Stimulated activated CD4-positive, alpha-beta T cell treated with anti-CD3 and anti-CD28 coated beads, Interleukin-15, amount 100 ng/mL, for 1 hour (primary cell): ENCODE results near the gene TRMT11.

Experiments
- DNase-seq, 2 donors: peaks; one replicate each; pipeline ENCODE4 v3.0.0-alpha.2; 2020; ENCODE audit warnings: low read depth in 1 of 2, low spot score in 1 of 2

TRMT11 gene

DNA sequence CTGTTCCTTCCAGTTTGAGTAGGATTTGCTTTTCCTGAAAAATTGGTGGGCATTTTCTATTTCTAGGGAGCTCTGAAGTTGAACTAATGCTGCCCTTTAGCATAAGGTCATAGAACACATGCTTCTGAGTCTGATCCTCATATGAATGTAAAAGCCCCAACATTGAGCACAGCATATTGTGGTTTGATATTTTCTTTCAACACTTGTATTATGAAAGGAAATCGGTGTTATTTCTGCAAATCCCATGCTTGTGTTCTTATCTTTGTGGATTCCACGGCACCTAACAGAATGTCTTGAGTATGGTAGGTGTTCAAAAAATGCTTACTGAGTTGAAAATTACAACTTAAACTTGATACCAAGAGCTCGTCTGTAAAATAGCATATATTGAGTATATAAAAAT, 85.8 kb downstream of the TRMT11 start:
- no peak for DNase-seq

DNA sequence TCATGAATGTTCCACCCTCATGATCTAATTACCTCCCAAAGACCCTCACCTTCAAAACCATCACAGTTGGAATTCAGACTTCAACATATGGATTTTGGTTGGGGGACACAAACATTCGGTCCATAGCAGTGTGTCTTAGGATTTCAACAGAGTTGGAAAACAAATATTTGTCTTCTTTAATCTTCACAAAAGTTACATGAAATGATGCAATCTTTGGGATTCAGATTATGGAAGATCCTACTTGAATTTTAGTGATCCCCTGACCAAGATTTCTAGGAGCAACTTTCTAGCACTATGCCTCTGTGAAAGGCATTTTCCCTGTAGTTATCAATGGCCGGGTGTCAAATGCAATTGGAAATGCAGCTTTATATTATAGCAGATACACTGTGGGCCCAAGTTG, 86.5 kb downstream of the TRMT11 start:
- DNase-seq, result no peak

DNA sequence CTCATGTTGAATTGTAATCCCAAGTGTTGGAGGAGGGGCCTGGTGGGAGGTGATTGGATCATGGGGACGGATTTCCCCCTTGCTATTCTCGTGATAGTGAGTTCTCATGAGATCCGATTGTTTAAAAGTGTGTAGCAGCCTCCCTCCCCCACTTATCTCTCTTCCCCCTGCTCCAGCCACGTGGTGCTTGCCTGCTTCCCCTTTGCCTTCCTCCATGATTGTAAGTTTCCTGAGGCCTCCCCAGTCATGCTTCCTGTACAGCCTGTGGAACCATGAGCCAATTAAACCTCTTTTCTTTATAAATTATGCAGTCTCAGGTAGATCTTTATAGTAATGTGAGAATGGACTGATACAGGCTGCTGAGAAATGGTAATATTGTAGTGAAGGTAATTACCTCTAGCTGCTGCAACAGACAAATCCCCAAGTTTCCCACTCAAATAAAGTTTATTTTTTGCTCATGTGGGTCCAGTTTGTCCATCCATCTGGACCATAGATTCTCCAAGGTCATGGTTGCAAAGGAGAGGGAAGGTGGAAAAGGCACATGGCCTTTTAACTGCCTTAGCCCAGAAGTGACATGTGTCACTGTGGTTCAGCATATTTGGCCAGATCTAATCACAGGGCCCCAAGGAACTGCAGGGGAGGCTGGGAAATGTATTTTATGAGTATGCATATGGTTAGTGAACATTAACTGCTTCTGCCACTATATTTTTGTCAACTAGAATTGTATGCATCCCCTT, 89.2 kb downstream of the TRMT11 start:
- DNase-seq, result no peak

DNA sequence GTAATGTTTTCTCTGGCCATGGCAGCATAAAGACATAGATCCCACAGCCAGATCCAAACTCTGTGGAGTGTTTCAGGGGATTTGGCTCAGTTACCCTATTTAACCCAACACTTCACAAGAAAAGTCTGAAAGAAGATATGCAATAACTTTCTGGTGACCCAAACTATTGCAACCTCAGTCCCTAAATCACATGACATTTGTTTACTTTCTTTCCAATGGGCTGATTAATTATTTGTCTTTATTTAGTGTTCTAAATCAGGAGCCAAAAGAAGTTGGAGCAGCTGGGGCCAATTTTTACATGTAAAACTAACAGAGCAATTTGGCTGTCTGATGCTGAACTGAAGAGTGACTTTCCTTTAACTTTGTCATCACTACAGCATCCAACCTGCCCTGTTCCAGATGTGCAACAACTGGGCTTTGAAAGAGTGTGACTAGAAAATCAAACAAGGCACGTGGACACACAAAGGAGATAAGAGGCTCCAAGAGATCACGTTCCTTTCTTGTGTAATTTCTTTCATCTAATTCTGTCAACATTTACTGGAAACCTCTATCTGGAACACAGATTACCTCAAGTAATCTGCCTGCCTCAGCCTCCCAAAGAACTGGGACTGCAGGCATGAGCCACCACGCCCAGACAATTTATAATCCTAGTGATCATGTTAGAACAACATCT, 90.8 kb downstream of the TRMT11 start:
- no peak for DNase-seq

DNA sequence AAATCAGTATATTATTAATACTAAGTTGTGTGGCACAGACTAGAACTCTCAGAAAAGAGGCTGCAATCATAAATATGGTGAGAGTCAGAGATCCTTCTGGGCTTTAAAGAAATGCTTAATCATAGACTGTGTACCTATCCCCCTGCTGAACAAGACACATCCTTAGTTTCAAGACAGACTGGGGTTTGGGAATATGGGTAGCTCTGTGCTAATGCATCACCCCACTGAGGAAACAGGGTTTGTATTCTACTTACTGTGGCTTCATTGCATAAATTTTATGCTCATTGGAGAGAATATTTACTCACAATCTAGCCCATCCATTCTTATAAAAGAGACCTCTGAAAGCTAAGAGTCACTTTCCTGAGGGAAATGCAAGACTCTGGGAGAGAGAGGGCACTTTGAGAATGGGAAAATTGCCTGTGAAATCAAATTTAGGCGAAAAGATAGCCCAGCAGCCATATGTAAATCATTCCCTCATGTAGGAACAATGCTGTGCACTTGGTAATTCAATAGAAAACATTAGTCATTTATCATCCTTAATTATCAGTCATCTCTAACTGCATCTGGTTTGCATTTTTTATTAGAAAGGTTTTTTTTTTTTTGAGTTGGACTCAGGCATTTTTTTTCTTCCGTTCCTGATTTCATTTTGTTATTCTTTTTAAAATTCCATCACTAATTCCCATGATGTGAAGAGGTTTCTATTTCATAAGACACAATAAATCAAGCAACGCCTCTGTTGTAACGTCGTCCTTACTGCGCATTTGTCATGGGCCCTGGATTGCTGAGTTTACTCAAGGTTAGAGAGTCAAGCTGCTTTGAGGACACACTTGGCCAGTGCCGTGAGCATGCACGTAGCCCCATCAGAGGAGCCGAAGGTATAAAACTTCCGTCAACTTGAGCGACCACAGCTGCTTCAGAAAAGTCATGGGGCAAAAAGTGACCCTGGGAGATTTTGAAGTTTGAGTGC, 91.8 kb downstream of the TRMT11 start:
- DNase-seq, result no peak

DNA sequence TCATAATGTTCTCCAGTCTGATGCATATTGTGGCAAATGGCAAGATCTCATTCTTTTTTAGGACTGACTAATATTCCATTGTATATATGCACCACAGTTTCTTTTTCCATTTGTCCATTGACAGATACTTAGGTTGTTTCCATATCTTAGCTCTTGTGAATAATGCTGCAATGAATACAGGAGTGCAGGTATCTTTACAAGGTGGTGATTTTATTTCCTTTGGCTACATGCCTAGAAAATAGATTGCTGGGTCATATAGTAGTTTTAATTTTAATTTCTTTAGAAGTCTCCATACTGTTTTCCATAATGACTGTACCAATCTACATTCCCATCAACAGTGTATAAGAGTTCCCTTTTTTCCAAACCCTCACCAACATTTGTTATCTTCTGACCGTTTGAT, 97.5 kb downstream of the TRMT11 start:
- DNase-seq, result no peak

DNA sequence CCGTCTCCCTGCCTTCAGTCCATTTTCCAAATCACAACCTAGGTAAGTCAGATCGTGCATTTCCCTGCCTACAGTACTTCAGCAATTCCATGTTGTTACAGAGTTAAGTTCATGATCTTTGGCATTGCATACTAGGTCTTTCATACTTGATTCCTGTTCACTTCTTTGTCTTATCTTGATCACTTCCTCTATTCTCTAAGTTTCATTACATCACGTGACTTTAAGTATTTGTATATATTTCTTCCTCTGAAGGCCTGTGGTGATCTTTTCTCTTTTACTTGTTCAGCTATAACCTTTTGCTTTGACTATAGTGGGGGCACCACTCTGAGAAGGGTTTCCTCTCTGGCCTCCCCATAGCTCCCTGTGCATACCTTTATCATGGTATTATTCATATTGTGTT, 100.2 kb downstream of the TRMT11 start:
- no peak for DNase-seq
